GM12878 (cell line): ENCODE measurements around the gene SPIRE2. TPM values are rescaled to one million over a fixed set of nuclear protein-coding genes. Genes with fewer than 3 reads are reported as not detected.

Experiments used
- ATAC-seq: fragments of 200-7000 bp; cut with Tn5 transposase; 3 replicates; pipeline ENCODE4 v1.9.1; 2020; ENCODE audit warnings: mild to moderate bottlenecking, moderate library complexity
- BruUV-seq: library from RNA; stranded (reverse); fragments of 400-500 nt; replicated peaks from 2 replicates; lab custom pipeline; 2021; lab: Mats Ljungman, UMichigan
- CTCF ChIA-PET: fragments of 300-600 bp; sonication (Branson Sonifier 250); formaldehyde crosslinking; extraction: SDS; loops from one replicate; lab custom pipeline; 2021; ENCODE audit warnings: inconsistent platforms; lab: Yijun Ruan, JAX
- POLR2A ChIA-PET: fragments of 350-600 bp; formaldehyde crosslinking; extraction: SDS; loops from one replicate; lab custom pipeline; 2021; ENCODE audit warnings: inconsistent platforms; lab: Charles Lee
- RAD21 ChIA-PET: fragments of 300-600 bp; sonication (Branson Sonifier 250); formaldehyde crosslinking; loops from one replicate; lab custom pipeline; 2023; ENCODE audit warnings: antibody characterized with exemption; ENCODE audit not compliant: unreplicated experiment; lab: Charles Lee
- SMC1A ChIA-PET: fragments of 300-600 bp; sonication (Branson Sonifier 250); formaldehyde crosslinking; loops from one replicate; lab custom pipeline; 2023; ENCODE audit not compliant: unreplicated experiment, uncharacterized antibody; lab: Charles Lee
- DNase-seq: peaks from one replicate; pipeline ENCODE4 v3.0.0-alpha.2; 2011; ENCODE audit warnings: low read depth, low spot score
- FAIRE-seq: peaks from 3 replicates; lab custom pipeline; 2011; peaks lifted over from hg19 to GRCh38; lab: Jason Lieb, UNC
- H2AFZ ChIP-seq: 2 replicates; pipeline ENCODE4 v1.6.0; 2011; ENCODE audit warnings: low read depth, low read length, control low read depth; ENCODE audit not compliant: control insufficient read depth
- H3K27ac ChIP-seq: 2 replicates; pipeline ENCODE4 v1.5.1; 2011; ENCODE audit warnings: control low read depth; ENCODE audit not compliant: control insufficient read depth, insufficient read depth
- H3K27me3 ChIP-seq, 2 experiments: replicated peaks in 1 of 2; 2 replicates each; pipeline versions ENCODE4 v1.6.0 to v1.6.1; 2011; ENCODE audit warnings: low read length in 1 of 2; ENCODE audit not compliant: control insufficient read depth in 2 of 2, insufficient read depth in 2 of 2
- H3K36me3 ChIP-seq, 2 experiments: 2 replicates each; pipeline ENCODE4 v1.5.1; 2011; ENCODE audit warnings: low read length in 1 of 2; ENCODE audit not compliant: control insufficient read depth in 2 of 2, insufficient read depth in 2 of 2
- H3K4me1 ChIP-seq: 2 replicates; pipeline ENCODE4 v1.6.1; 2011; ENCODE audit warnings: mild to moderate bottlenecking, low read length, moderate library complexity, mixed read lengths; ENCODE audit not compliant: control insufficient read depth, insufficient read depth
- H3K4me2 ChIP-seq: 2 replicates; pipeline ENCODE4 v1.6.0; 2011; ENCODE audit warnings: control low read depth; ENCODE audit not compliant: control insufficient read depth, insufficient read depth
- H3K4me3 ChIP-seq: fragments of 200-600 bp; sonication (generic); 2 replicates; pipeline ENCODE4 v1.5.1; 2016
- H3K79me2 ChIP-seq: 2 replicates; pipeline ENCODE4 v1.6.0; 2011; ENCODE audit warnings: low read length; ENCODE audit not compliant: control insufficient read depth, insufficient read depth
- H3K9ac ChIP-seq: 2 replicates; pipeline ENCODE4 v1.8.0; 2011; ENCODE audit warnings: low read length, control low read depth, mixed read lengths; ENCODE audit not compliant: control insufficient read depth, insufficient read depth
- H3K9me3 ChIP-seq: replicated peaks from 3 replicates; pipeline ENCODE4 v1.5.1; 2011; ENCODE audit warnings: mild to moderate bottlenecking, low read length; ENCODE audit not compliant: control insufficient read depth, insufficient read depth
- H4K20me1 ChIP-seq: 2 replicates; pipeline ENCODE4 v1.6.0; 2011; ENCODE audit not compliant: control insufficient read depth, insufficient read depth
- EED ChIP-seq: sonication (generic); IDR thresholded peaks from 2 replicates; pipeline ENCODE4 v1.6.1; 2016; ENCODE audit warnings: antibody characterized with exemption, low read depth
- ESRRA ChIP-seq: IDR thresholded peaks from 2 replicates; pipeline ENCODE4 v1.6.1; 2012; ENCODE audit warnings: mild to moderate bottlenecking, low read length, improper control_type of control experiment
- FOXM1 ChIP-seq: IDR thresholded peaks from 2 replicates; pipeline ENCODE4 v1.6.1; 2012; ENCODE audit warnings: low read depth, mild to moderate bottlenecking, inconsistent platforms, low read length, moderate library complexity
- GABPA ChIP-seq: IDR thresholded peaks from 2 replicates; pipeline ENCODE4 v1.6.1; 2014; ENCODE audit warnings: antibody characterized with exemption, low read depth, mild to moderate bottlenecking, inconsistent platforms
- MYB ChIP-seq: fragments of 150-350 bp; IDR thresholded peaks from 2 replicates; pipeline ENCODE4 v1.6.1; 2014; ENCODE audit warnings: mild to moderate bottlenecking, low read depth, low read length, borderline replicate concordance
- NBN ChIP-seq: fragments of 450-650 bp; IDR thresholded peaks from 2 replicates; pipeline ENCODE4 v1.6.1; 2016
- PAX5 ChIP-seq: IDR thresholded peaks from 2 replicates; pipeline ENCODE4 v1.6.1; 2011; ENCODE audit warnings: low read depth, low read length, borderline replicate concordance
- POLR2AphosphoS2 ChIP-seq: IDR thresholded peaks from 2 replicates; pipeline ENCODE4 v1.6.1; 2011; ENCODE audit warnings: low read depth, mild to moderate bottlenecking, low read length, improper control_type of control experiment, moderate library complexity
- POLR2AphosphoS5 ChIP-seq: IDR thresholded peaks from 2 replicates; pipeline ENCODE4 v1.6.1; 2011; ENCODE audit warnings: mild to moderate bottlenecking, low read length, inconsistent platforms
- SIX5 ChIP-seq: IDR thresholded peaks from 2 replicates; pipeline ENCODE4 v1.6.1; 2011; ENCODE audit warnings: mild to moderate bottlenecking, low read depth, low read length, moderate library complexity; ENCODE audit not compliant: severe bottlenecking
- TCF7 ChIP-seq: IDR thresholded peaks from 2 replicates; pipeline ENCODE4 v1.6.1; 2014; ENCODE audit warnings: antibody characterized with exemption, borderline replicate concordance
- ZNF217 ChIP-seq: fragments of 450-650 bp; IDR thresholded peaks from 2 replicates; pipeline ENCODE4 v1.6.1; 2017; ENCODE audit warnings: antibody characterized with exemption, mild to moderate bottlenecking
- WGBS: methylation state at CpG from one replicate; pipeline ENCODE4 v1.1.6; 2016; ENCODE audit warnings: low lambda C conversion rate; ENCODE audit not compliant: insufficient replicate concordance, insufficient coverage; ENCODE audit errors: missing lambda C conversion rate; 5-methylcytosine and 5-hydroxymethylcytosine counted together
- in situ Hi-C: fragments of 300-500 bp; cut with MboI; formaldehyde crosslinking; loops from 9 replicates; pipeline ENCODE4 v1.14.3; 2018; ENCODE audit warnings: mixed read lengths
- intact Hi-C: fragments of 100-400 bp; cut with micrococcal nuclease; formaldehyde crosslinking; loops from one replicate; pipeline ENCODE4 v1.14.2; 2022; ENCODE audit not compliant: unreplicated experiment
- polyA plus RNA-seq, 11 experiments: library from polyadenylated mRNA; depleted of rRNA in 4 of 11; unstranded in 6 of 11; stranded (reverse) in 5 of 11; fragments of >200 nt; fragmentation: Nextera tagmentation in 4 of 11; fragmentation: Illumina TruSeq in 1 of 11; extraction: Ambion mirVana in 4 of 11; extraction: Trizol in 1 of 11; gene quantifications; 1 replicate in 1 of 11; 2 replicates in 10 of 11; pipeline versions ENCODE4 v1.2.1 to v1.2.3, GENCODE V29; 2011 to 2016; ENCODE audit warnings: inconsistent platforms in 2 of 11, missing spikeins in 2 of 11, low read depth in 1 of 11
- total RNA-seq, 4 experiments: library from RNA; depleted of rRNA in 3 of 4; stranded (reverse); fragments of >200 nt in 3 of 4; fragmentation: Illumina TruSeq in 1 of 4; extraction: Trizol in 1 of 4; gene quantifications; 2 replicates each; pipeline versions ENCODE4 v1.2.1 to v1.2.3, GENCODE V29; 2013 to 2021
- TF ChIP-seq, protein P1 (sequence below): fragments of 450-650 bp; IDR thresholded peaks from 2 replicates; pipeline ENCODE4 v1.6.1; 2014; ENCODE audit warnings: mild to moderate bottlenecking

Gene SPIRE2
- total and polyA plus RNA-seq, 10 of the 15 experiments (the other 5 are each of a cell fraction or from before 2014, with no cell fraction given): 0.03 to 0.64 (median 0.27) TPM; not detected in 1

DNA sequence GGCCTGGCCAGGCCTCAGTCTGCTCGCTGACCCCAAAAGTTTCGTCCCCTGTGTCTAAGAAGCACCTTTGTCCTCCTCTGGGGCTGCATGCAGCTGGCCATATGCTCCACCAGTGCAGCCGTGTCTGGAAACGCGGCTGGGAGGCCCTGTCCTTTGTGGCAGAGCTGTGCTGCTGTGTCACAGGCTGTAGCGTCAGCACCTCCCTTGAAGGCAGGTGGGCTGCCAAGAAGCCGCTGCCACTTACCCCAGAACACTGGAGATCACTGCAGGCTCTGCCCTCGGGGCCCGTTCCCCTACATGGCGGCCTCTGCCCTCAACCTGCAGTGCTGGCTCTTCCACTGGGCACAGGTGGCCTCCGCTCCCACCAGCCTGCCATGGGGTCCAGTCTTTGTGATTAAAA, 74.7 kb downstream of the SPIRE2 start (continued):
- TF ChIP-seq FOXM1 (no peak), SIX5 (no peak), EED (no peak), PAX5 (no peak)
- TF ChIP-seq, all 136 proteins: peak for 0

- Histone ChIP-seq H3K9me3 (no peaks in the 10 kb centered on the region; the same call in 2 of the 3 replicates), H3K9ac (no peak overlapping the region), H4K20me1 (no peaks in the 10 kb centered on the region), H2AFZ (no peak overlapping the region), H3K4me2 (no peak overlapping the region), H3K4me1 (no peaks in the 10 kb centered on the region), H3K27me3 (no peaks in the 10 kb centered on the region), H3K36me3 (peaks cover 14 to 27% of the 10 kb centered on the region in 2 experiments), H3K79me2 (no peaks in the 10 kb centered on the region), H3K27ac (no peak overlapping the region), H3K4me3 (no peak overlapping the region)
- FAIRE-seq (no peak), ATAC-seq (no peak), DNase-seq (no peak)
- intact Hi-C loops: no loop called here
- BruUV-seq: no TSS peak
- ChIA-PET RAD21 (interaction anchor here (1.5 kb wide), 1 partner anchor 42 kb away, joined by 3 read pairs; no protein-coding TSS in a partner anchor), POLR2A (no interaction called here), CTCF (no interaction called here), SMC1A (no interaction called here)
- TF ChIP-seq GABPA (no peak), ESRRA (no peak), ZNF217 (no peak), NBN (no peak), POLR2AphosphoS5 (no peak; the same call in 1 of the 2 replicates), PAX5 (no peak), TCF7 (no peak), MYB (no peak), POLR2AphosphoS2 (no peak)
- TF ChIP-seq, protein P1, sequence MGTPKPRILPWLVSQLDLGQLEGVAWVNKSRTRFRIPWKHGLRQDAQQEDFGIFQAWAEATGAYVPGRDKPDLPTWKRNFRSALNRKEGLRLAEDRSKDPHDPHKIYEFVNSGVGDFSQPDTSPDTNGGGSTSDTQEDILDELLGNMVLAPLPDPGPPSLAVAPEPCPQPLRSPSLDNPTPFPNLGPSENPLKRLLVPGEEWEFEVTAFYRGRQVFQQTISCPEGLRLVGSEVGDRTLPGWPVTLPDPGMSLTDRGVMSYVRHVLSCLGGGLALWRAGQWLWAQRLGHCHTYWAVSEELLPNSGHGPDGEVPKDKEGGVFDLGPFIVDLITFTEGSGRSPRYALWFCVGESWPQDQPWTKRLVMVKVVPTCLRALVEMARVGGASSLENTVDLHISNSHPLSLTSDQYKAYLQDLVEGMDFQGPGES: no peak
- in situ Hi-C loops: no loop called here
- WGBS: 92% methylated on average over 19 of the region's 19 CpGs
These were observed 75.7 kb downstream of the SPIRE2 start for GRCh38 chr16:89903908-89904515.
